GM12878 (cell line): ENCODE data around the gene DCT. TPM values are rescaled to one million over a fixed set of nuclear protein-coding genes. Genes with fewer than 3 reads are reported as not detected.

ENCODE experiments used
- ATAC-seq: fragments of 200-7000 bp; cut with Tn5 transposase; 3 replicates; pipeline ENCODE4 v1.9.1; 2020; ENCODE audit warnings: mild to moderate bottlenecking, moderate library complexity
- BruUV-seq: library from RNA; stranded (reverse); fragments of 400-500 nt; replicated peaks from 2 replicates; lab custom pipeline; 2021; lab: Mats Ljungman, UMichigan
- CTCF ChIA-PET: fragments of 300-600 bp; sonication (Branson Sonifier 250); formaldehyde crosslinking; extraction: SDS; loops from one replicate; lab custom pipeline; 2021; ENCODE audit warnings: inconsistent platforms; lab: Yijun Ruan, JAX
- POLR2A ChIA-PET: fragments of 350-600 bp; formaldehyde crosslinking; extraction: SDS; loops from one replicate; lab custom pipeline; 2021; ENCODE audit warnings: inconsistent platforms; lab: Charles Lee
- RAD21 ChIA-PET: fragments of 300-600 bp; sonication (Branson Sonifier 250); formaldehyde crosslinking; loops from one replicate; lab custom pipeline; 2023; ENCODE audit warnings: antibody characterized with exemption; ENCODE audit not compliant: unreplicated experiment; lab: Charles Lee
- SMC1A ChIA-PET: fragments of 300-600 bp; sonication (Branson Sonifier 250); formaldehyde crosslinking; loops from one replicate; lab custom pipeline; 2023; ENCODE audit not compliant: unreplicated experiment, uncharacterized antibody; lab: Charles Lee
- DNase-seq: peaks from one replicate; pipeline ENCODE4 v3.0.0-alpha.2; 2011; ENCODE audit warnings: low read depth, low spot score
- FAIRE-seq: peaks from 3 replicates; lab custom pipeline; 2011; peaks lifted over from hg19 to GRCh38; lab: Jason Lieb, UNC
- H2AFZ ChIP-seq: 2 replicates; pipeline ENCODE4 v1.6.0; 2011; ENCODE audit warnings: low read depth, low read length, control low read depth; ENCODE audit not compliant: control insufficient read depth
- H3K27ac ChIP-seq: 2 replicates; pipeline ENCODE4 v1.5.1; 2011; ENCODE audit warnings: control low read depth; ENCODE audit not compliant: control insufficient read depth, insufficient read depth
- H3K27me3 ChIP-seq, 2 experiments: replicated peaks in 1 of 2; 2 replicates each; pipeline versions ENCODE4 v1.6.0 to v1.6.1; 2011; ENCODE audit warnings: low read length in 1 of 2; ENCODE audit not compliant: control insufficient read depth in 2 of 2, insufficient read depth in 2 of 2
- H3K36me3 ChIP-seq, 2 experiments: 2 replicates each; pipeline ENCODE4 v1.5.1; 2011; ENCODE audit warnings: low read length in 1 of 2; ENCODE audit not compliant: control insufficient read depth in 2 of 2, insufficient read depth in 2 of 2
- H3K4me1 ChIP-seq: 2 replicates; pipeline ENCODE4 v1.6.1; 2011; ENCODE audit warnings: mild to moderate bottlenecking, low read length, moderate library complexity, mixed read lengths; ENCODE audit not compliant: control insufficient read depth, insufficient read depth
- H3K4me2 ChIP-seq: 2 replicates; pipeline ENCODE4 v1.6.0; 2011; ENCODE audit warnings: control low read depth; ENCODE audit not compliant: control insufficient read depth, insufficient read depth
- H3K4me3 ChIP-seq: fragments of 200-600 bp; sonication (generic); 2 replicates; pipeline ENCODE4 v1.5.1; 2016
- H3K79me2 ChIP-seq: 2 replicates; pipeline ENCODE4 v1.6.0; 2011; ENCODE audit warnings: low read length; ENCODE audit not compliant: control insufficient read depth, insufficient read depth
- H3K9ac ChIP-seq: 2 replicates; pipeline ENCODE4 v1.8.0; 2011; ENCODE audit warnings: low read length, control low read depth, mixed read lengths; ENCODE audit not compliant: control insufficient read depth, insufficient read depth
- H3K9me3 ChIP-seq: replicated peaks from 3 replicates; pipeline ENCODE4 v1.5.1; 2011; ENCODE audit warnings: mild to moderate bottlenecking, low read length; ENCODE audit not compliant: control insufficient read depth, insufficient read depth
- H4K20me1 ChIP-seq: 2 replicates; pipeline ENCODE4 v1.6.0; 2011; ENCODE audit not compliant: control insufficient read depth, insufficient read depth
- BCL11A ChIP-seq: IDR thresholded peaks from 2 replicates; pipeline ENCODE4 v1.6.1; 2011; ENCODE audit warnings: low read depth, low read length
- CHD2 ChIP-seq: IDR thresholded peaks from 2 replicates; pipeline ENCODE4 v1.6.1; 2011; ENCODE audit warnings: low read depth, low read length, improper control_type of control experiment, borderline replicate concordance
- HDAC2 ChIP-seq: fragments of 200-600 bp; sonication (generic); IDR thresholded peaks from 2 replicates; pipeline ENCODE4 v1.6.1; 2017
- KDM1A ChIP-seq: fragments of 200-600 bp; sonication (generic); IDR thresholded peaks from 2 replicates; pipeline ENCODE4 v1.6.1; 2016; ENCODE audit warnings: borderline replicate concordance
- PAX8 ChIP-seq: fragments of 450-650 bp; IDR thresholded peaks from 2 replicates; pipeline ENCODE4 v1.6.1; 2017; ENCODE audit warnings: mild to moderate bottlenecking, moderate library complexity
- PKNOX1 ChIP-seq: fragments of 450-650 bp; IDR thresholded peaks from 2 replicates; pipeline ENCODE4 v1.6.1; 2016; ENCODE audit warnings: mild to moderate bottlenecking
- POLR2AphosphoS2 ChIP-seq: IDR thresholded peaks from 2 replicates; pipeline ENCODE4 v1.6.1; 2011; ENCODE audit warnings: low read depth, mild to moderate bottlenecking, low read length, improper control_type of control experiment, moderate library complexity
- POLR2AphosphoS5 ChIP-seq: IDR thresholded peaks from 2 replicates; pipeline ENCODE4 v1.6.1; 2011; ENCODE audit warnings: mild to moderate bottlenecking, low read length, inconsistent platforms
- SMC3 ChIP-seq: IDR thresholded peaks from 2 replicates; pipeline ENCODE4 v1.6.1; 2011; ENCODE audit warnings: low read length, improper control_type of control experiment, borderline replicate concordance
- SP1 ChIP-seq: IDR thresholded peaks from one replicate; pipeline ENCODE4 v1.6.1; 2011; ENCODE audit warnings: low read depth, low read length
- SREBF1 ChIP-seq: IDR thresholded peaks from 2 replicates; pipeline ENCODE4 v1.6.1; 2012; ENCODE audit warnings: mild to moderate bottlenecking, low read length
- TBL1XR1 ChIP-seq: IDR thresholded peaks from 2 replicates; pipeline ENCODE4 v1.6.1; 2012; ENCODE audit warnings: low read depth, low read length, improper control_type of control experiment
- TCF12 ChIP-seq: IDR thresholded peaks from 2 replicates; pipeline ENCODE4 v1.6.1; 2011; ENCODE audit warnings: low read depth, mild to moderate bottlenecking, low read length
- YBX1 ChIP-seq: fragments of 450-650 bp; IDR thresholded peaks from 2 replicates; pipeline ENCODE4 v1.6.1; 2016; ENCODE audit warnings: antibody characterized with exemption
- WGBS: methylation state at CpG from one replicate; pipeline ENCODE4 v1.1.6; 2016; ENCODE audit warnings: low lambda C conversion rate; ENCODE audit not compliant: insufficient replicate concordance, insufficient coverage; ENCODE audit errors: missing lambda C conversion rate; 5-methylcytosine and 5-hydroxymethylcytosine counted together
- in situ Hi-C: fragments of 300-500 bp; cut with MboI; formaldehyde crosslinking; loops from 9 replicates; pipeline ENCODE4 v1.14.3; 2018; ENCODE audit warnings: mixed read lengths
- intact Hi-C: fragments of 100-400 bp; cut with micrococcal nuclease; formaldehyde crosslinking; loops from one replicate; pipeline ENCODE4 v1.14.2; 2022; ENCODE audit not compliant: unreplicated experiment
- polyA plus RNA-seq, 11 experiments: library from polyadenylated mRNA; depleted of rRNA in 4 of 11; unstranded in 6 of 11; stranded (reverse) in 5 of 11; fragments of >200 nt; fragmentation: Nextera tagmentation in 4 of 11; fragmentation: Illumina TruSeq in 1 of 11; extraction: Ambion mirVana in 4 of 11; extraction: Trizol in 1 of 11; gene quantifications; 1 replicate in 1 of 11; 2 replicates in 10 of 11; pipeline versions ENCODE4 v1.2.1 to v1.2.3, GENCODE V29; 2011 to 2016; ENCODE audit warnings: inconsistent platforms in 2 of 11, missing spikeins in 2 of 11, low read depth in 1 of 11
- total RNA-seq, 4 experiments: library from RNA; depleted of rRNA in 3 of 4; stranded (reverse); fragments of >200 nt in 3 of 4; fragmentation: Illumina TruSeq in 1 of 4; extraction: Trizol in 1 of 4; gene quantifications; 2 replicates each; pipeline versions ENCODE4 v1.2.1 to v1.2.3, GENCODE V29; 2013 to 2021

DCT gene
- total and polyA plus RNA-seq, 10 of the 15 experiments (the other 5 are each of a cell fraction or from before 2014, with no cell fraction given), result 0.04 to 0.29 TPM; not detected in 8

DNA sequence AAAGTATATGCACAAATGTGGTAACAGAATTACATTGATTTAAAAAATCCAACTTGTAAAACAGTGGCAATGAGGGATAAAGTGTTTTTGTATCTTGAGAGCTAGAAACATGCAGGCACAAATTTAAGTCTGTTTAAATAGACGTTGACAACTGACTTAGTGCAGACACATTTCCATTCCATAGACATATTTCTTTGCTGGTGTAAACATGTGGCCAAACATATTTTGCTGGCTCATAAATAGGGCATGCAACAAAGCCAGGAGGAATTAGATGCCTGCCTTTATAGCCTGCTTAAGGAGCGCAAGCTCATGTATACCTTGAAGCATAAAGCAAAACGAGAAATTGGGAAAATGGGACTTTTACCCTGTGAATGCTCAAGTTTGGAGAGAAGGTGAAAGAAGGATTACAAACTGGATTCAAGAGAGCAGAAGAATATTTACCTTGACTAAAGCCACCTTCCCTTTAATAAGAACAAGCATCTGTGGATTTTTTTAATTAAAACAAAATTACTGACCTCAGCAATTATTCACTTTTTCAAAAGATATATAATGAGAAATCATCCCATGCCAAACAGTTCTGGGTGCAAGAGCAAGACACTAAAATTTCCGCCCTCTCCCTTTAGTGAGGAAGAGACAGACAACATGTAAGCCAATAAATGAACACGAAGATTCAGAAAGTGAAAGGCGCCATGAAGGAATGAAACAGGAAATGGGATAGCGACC lies 71.0 kb downstream of the DCT start:
- Histone ChIP-seq H3K9ac (no peak overlapping the region), H3K36me3 (no peaks in the 10 kb centered on the region), H4K20me1 (no peaks in the 10 kb centered on the region), H3K4me1 (no peaks in the 10 kb centered on the region), H3K79me2 (no peaks in the 10 kb centered on the region), H3K27ac (no peak overlapping the region), H3K4me2 (no peak overlapping the region), H3K9me3 (no peaks in the 10 kb centered on the region), H3K27me3 (no peaks in the 10 kb centered on the region), H3K4me3 (no peak overlapping the region), H2AFZ (no peak overlapping the region)
- TF ChIP-seq TBL1XR1 (no peak), POLR2AphosphoS2 (no peak), SP1 (no peak), POLR2AphosphoS5 (no peak), CHD2 (no peak), BCL11A (no peak), KDM1A (no peak), TCF12 (no peak), HDAC2 (no peak), SMC3 (no peak), SREBF1 (no peak), PAX8 (no peak), PKNOX1 (no peak), YBX1 (no peak)
- no peak for DNase-seq
- BruUV-seq, result no TSS peak
- ChIA-PET RAD21 (interaction anchor here (0.6 kb wide), 1 partner anchor 1495 kb away, joined by 5 read pairs; no protein-coding TSS in a partner anchor), SMC1A (no interaction called here), POLR2A (no interaction called here), CTCF (interaction anchor here (2.8 kb wide), 1 partner anchor 8 kb away, joined by 9 read pairs; no protein-coding TSS in a partner anchor)
- in situ Hi-C loops, result no loop called here
- no peak for FAIRE-seq
- 36% methylated on average over 7 of the region's 7 CpGs for WGBS
- no peak for ATAC-seq
- intact Hi-C loops, result no loop called here
